Measurements from ENCODE around the gene TSFM.

Gene TSFM
- total RNA-seq: 1.1 to 1.7 (median 1.3) reads per million in 4 donors

- peak; percentile 88 to 98 (median 92) for DNase-seq
Measured at GRCh38 chr12:57782608-57783465, at the start of gene TSFM. Gene TSFM (plus strand): TSS chr12:57782787. CDS start chr12:57782802, 15 bp downstream.

DNA sequence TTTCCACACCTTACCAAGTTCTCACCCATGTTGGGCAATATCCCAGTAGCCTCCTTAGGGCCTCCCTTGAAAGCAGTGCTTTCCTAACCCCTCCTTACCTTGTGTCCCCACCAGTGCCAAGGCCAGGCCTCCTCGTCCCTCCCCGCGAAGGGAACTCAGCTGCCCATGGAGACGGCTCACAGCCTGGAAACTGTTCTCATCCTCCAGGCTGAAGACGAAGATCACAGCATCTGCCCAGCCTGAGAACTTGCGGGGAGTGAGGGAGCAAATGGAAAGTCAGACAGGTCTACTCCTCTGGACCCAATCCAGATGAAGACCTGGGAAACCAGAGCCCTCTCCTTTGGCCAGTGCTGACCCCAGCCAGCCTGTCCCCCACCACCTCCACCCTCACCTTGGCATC is 48.7 kb upstream of the TSFM start:
- no peak for DNase-seq

DNA sequence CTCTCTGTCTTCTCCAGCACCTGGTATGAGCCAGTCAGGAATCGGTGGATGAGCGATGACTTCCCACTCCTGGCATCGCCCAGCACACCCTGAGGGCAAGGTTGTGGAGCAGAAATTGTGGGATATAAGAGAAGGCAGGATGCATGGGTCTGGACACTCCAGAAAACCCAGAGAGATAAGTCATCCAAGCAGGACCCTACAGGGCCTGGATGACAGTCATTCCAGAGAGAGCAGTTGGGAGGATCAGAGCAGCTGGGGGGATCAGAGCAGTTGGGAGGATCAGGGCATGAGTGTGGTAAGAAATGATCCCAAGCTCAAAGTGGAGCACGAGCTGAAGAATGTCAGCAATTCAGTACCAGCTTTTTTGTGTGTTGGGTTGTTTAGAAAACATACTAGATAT is 48.0 kb upstream of the TSFM start:
- DNase-seq: no peak

- DNase-seq: no peak
Measured at GRCh38 chr12:57735198-57735855, 47.3 kb upstream of the TSFM start.

DNA sequence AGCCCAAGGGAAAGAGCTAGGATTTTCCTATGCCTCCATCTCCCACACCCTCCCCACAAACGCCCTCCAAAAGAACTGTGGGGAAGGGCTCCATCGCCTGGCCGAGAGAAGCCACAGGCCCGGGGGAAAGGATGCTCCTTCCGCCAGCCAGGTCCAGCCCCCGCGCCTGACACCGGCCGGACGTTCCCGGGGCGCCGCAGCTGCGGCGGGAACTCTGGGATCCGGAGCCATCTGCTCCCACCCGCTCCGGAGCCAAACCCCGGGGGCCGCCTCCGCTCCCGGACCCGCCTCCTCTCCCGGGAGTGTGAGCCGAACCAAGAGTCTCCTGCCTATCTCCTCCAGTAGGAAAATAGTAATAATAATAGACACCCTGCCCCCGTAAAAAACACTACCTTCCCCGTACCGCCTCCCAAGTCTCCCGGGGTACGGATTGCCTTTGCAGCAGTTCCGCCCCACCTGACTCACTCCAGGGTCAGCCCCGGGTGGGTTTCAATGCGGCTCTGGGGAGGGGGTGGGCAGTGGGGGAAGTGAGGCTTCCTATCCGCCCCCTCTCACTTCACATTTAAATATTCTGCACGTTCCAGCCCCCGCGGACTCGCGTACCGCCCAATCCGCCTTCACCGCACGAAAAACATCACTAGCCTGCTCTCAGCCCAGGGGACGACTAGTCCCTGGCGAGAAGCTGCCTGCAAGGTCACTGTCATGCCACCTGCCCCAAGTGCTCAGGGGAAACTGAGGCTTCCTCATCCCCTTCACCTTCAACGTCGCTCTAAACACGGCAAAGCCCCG is 46.4 kb upstream of the TSFM start:
- DNase-seq: no peak

DNA sequence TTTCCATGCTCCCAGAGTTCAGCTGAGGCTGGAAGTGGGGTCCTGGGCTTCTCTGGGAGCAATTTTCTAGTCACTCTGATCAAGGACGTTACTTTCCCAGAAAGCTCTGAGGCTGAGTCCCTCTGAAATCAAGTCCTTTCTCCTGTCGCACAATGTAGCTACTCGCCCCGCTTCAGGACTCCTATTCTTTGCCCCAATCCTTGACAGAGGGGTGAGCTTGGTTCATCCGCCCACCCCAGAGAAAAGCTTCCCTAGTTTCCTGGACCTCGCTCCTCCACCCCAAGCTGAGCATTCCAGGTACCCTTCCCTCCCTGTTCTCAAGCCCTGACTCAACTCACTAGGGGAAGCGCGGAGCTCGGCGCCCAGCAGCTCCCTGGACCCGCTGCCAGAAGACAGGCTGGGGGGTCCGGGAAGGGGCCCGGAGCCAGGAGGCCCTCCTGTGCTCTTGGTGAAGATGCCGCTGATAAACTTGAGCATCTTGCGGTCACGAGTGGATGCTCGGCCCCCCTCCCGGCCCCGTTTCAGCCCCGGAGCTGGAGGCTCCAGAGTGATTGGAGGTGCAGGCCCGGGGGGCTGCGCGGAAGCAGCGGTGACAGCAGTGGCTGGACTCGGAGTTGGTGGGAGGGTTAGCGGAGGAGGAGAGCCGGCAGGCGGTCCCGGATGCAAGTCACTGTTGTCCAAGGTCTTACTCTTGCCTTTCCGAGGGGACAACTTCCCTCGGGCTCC is 45.7 kb upstream of the TSFM start:
- no peak for DNase-seq

DNA sequence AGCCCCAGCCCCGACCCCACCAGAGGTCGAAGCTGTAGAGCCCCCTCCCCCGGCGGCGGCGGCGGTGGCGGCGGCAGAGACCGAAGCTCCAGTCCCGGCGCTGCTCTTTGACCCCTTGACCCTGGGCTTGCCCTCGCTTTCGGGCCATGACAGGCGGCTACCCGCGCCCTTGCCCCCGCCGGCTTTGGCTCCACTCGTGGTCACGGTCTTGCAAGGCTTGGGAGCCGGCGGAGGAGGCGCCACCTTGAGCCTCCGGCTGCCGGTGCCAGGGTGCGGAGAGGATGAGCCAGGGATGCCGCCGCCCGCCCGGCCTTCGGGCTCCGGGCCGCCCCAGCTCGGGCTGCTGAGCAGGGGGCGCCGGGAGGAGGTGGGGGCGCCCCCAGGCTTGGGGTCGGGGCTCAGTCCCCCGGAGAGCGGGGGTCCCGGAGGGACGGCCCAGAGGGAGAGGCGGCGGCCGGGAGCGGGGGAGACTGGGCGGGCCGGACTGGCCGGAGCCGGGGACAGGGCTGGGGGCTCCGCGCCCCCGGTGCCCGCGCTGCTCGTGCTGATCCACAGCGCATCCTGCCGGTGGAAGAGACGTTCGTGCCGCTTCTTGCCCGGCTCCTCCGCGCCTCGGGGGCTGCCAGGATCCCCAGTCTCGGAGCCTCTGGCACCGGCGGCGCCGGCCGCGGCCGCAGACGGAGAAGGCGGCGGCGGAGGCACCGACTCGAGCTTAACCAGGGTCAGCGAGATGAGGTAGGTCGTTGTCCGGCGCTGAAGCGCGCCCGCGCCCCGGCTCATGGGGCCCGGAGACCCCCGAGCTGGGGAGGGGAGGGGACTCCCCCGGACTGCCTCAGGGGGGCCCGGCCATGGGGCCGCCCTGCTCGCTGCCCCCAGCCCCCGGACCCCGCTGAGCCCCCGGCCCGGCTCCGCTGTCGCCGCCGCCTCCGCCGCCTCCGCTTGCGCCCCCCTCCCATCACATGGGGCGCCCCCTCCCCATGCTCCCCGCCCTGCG is 44.8 kb upstream of the TSFM start:
- DNase-seq: no peak

DNA sequence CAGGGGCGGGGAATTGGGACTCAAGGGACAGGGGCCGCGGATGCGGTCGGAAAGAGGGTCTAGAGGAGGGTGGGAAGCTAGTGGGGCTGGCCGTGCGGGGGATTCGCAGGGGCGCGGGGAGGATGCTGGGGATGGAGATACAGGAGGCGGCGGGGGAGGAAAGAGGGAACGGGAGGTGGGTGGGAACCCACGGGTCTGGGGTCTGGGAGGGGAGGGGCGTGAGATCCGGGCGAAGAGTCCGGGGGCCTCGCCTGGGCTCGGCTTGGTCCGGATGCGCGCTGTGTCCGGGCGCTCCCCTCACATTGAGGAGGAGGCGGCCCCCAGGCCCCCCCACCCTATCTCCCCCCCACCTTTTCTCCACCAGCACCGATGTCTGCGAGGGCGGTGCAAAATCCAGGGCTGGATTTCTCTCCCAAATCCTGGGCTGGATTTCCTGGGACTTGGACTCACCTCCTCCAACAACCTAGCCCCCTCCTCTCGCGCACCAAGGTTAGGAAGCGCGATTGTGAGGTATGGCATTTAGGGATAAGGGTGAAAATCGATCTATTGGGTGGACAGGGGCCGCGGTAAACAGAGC is 43.8 kb upstream of the TSFM start, which contains the start of gene AGAP2:
TSS of gene AGAP2 (minus strand) at position 82 of the 577 bp plus-strand sequence. CDS start 496 bp downstream, outside the sequence.
- DNase-seq: no peak

- DNase-seq: no peak
Measured at GRCh38 chr12:57739387-57739786, 43.2 kb upstream of the TSFM start.

DNA sequence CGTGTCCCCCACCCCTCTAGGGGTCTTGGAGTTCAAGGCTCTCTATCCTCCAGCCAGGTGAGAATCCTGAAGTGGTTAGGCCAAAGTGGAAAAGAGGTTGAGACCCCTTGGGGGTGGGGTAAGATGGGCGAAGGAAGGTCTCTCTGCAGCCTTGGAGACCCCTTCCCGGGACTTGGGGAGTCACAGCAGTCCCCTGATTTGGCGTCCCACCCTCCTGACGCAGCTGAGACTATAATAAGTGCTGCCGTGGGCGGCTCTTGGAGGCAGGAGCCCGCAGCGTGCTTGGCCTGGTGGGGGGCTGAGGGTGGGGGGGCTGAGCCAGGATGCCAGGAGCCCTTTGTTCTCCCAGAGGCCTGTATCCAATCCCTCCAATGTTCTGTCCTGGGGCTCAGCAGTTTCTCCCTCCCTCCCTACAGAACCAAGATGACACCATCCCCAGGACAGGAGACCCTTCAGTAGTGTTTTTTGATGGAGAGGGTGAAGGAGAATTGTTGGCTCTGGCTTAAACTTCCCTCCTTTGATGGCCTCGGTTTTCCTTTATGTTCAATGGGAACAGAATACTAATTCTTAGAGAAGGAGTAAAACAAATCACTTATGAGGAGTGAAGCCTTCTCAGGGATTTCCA is 42.6 kb upstream of the TSFM start:
- no peak for DNase-seq

- peak; percentile 61 to 91 (median 70) for DNase-seq
Measured at GRCh38 chr12:57740656-57741412, 41.8 kb upstream of the TSFM start.

DNA sequence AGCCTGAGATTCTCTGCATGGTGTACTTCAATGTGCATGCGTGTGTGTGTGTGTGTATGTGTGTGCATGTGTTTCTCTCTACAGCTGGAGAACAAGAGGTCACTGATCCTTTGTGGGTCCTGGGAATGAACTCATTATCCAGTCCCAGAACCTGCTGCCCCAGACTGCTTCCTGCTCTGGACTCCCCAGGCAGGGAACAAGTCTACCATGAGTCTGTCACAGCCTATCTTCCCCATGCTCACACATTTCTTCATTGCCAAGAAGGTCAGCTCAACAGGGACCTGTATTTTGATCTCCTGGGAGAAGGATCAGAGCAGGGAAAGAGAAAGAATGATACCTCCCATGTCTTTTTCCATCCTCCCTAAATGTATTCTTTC is 41.2 kb upstream of the TSFM start:
- no peak for DNase-seq

DNA sequence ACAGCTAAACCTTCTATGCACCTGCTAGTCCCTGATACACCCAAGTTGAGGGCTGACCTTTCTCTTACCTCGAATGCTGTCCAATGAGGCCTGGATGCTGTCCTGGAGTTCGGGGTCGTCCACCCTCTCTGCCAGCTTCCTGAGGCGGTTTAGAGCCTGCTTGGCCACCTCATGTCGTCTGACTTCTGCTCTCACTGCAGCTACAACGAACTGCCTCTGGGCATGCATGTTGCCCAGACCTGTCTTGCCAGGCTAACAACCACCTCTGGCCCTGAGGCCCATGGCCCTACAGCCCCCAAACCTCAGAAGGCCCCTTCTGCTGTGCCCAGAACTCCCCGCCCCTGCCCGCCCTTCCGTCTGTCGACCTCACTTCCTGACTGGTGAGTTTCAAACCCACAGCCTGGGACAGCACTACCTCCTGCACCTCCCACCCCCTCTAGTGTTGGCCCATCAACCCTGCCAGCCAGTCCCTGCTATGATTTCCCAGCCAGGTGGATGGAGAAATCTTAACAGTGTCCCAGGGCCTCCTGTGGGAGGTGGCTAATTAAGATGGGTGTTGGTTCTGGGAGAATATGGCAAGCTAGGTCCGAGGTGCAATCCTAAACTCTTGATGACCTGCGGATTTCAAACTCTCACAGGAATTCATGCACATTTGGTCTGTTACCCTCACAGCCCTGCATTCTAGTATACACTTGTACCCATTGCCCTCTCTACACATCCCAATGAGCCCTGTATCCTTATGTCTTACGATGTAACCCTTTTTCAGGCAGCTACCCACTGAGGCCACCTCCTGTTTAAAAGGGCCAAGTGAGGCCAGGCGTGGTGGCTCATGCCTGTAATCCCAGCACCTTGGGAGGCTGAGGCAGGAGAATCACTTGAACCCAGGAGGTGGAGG is 40.5 kb upstream of the TSFM start:
- DNase-seq: peak; percentile 60 to 88 (median 76)

GRCh38 chr12:57743769-57744168 is 38.8 kb upstream of the TSFM start:
- no peak for DNase-seq

DNA sequence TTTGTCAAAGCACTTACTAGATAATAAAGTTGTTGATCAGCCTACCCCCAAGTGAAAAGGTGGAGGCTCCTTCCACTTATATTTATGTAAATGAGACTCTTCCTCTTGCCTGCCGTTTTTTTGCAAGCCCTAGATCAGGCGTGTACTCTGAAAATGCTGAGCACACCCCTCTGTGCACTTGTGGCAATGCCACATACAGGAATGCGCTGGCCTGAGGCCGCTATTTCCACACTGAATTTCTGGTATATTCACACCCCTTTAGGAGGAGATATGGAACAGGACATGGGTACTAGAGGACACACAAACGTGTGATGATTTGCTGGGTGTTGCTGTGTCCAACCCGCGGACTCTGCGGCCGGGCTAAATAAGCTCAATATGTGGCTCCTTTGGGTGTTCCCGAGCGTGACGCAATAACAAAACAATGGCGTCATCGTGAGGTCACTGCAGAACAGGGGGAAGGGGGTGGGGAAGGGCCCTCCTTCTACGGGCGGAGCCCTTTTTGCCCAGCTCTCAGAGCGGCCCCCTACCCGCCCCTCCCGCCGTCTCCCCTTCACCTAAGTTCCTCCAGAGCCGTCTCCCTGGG is 38.3 kb upstream of the TSFM start:
- peak in 3 of 5 donors; percentile 62 to 63 (median 62) for DNase-seq

- DNase-seq: peak; percentile 87 to 97 (median 93)
Measured at GRCh38 chr12:57744777-57745484, 37.7 kb upstream of the TSFM start, which contains the start of gene TSPAN31. Gene TSPAN31 (plus strand): TSS chr12:57745039. CDS start chr12:57745155, 116 bp downstream.

DNA sequence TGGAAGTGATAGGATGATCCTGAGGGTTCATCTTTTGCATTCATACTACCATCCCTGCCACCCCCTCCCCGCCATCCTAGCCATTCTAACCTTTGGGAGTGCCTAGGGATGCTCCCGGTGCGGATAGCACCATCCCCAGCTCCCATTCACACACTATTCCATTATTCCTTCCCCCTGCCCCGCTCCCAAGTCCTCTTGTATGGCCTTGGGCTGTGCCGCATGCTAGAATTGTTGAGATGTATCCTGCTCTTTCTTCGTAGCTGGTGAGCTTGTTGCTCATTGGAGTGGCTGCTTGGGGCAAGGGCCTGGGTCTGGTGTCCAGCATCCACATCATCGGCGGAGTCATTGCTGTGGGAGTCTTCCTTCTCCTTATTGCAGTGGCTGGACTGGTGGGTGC is 37.1 kb upstream of the TSFM start:
- DNase-seq: no peak
